Head of caudate nucleus (tissue), 42 donors: ENCODE results near the gene DPP4.

Source experiments
- DNase-seq, 42 donors: peaks; one replicate each; pipeline versions ENCODE4 v3.0.0 to v3.0.0-alpha.2; 2020 to 2021; ENCODE audit warnings: mixed read lengths in 7 of 42
- intact Hi-C: fragments of 100-400 bp; cut with DNase I; formaldehyde crosslinking; loops from one replicate; pipeline ENCODE4 v1.15.0; 2022

DPP4 gene

GRCh38 chr2:162030363-162031190 is 43.4 kb downstream of the DPP4 start:
- intact Hi-C loops = no loop called here
- no peak for DNase-seq

DNA sequence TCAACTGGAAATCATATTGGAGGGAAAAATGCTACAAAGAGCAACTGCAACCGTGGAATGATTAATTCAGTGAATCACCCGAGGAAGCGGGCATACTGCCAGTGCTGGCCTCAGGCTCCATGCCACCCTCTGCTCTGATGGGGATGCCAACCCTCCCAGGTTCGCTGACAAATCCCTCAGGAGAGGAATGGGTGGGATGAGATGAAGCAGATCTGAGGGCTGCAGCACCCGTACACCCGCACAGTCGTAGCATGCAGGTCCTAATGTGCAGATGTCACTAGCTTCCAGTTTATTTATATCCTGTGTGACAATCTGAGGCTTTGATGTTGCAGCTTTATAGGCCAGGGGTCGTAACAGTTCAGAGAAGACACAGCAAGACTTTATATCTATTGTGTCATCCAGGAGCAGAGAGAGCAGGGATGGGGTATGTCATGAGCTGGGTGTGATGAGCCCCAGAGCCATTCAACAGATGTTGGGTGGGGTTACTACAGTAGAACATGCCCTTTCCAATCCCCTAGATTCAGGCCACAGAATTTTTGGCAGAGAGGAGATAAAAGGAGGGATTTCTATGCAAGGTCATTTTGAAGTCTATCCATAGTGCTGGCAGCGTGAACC is 44.6 kb downstream of the DPP4 start:
- intact Hi-C loops = no loop called here
- DNase-seq = peak in 38 of 42 donors; percentile 4 to 77 (median 40)

GRCh38 chr2:162028511-162028910 is 45.5 kb downstream of the DPP4 start:
- no peak for DNase-seq
- intact Hi-C loops = no loop called here

- intact Hi-C loops = no loop called here
- no peak for DNase-seq
Observed at GRCh38 chr2:162025121-162025911, 48.7 kb downstream of the DPP4 start.

DNA sequence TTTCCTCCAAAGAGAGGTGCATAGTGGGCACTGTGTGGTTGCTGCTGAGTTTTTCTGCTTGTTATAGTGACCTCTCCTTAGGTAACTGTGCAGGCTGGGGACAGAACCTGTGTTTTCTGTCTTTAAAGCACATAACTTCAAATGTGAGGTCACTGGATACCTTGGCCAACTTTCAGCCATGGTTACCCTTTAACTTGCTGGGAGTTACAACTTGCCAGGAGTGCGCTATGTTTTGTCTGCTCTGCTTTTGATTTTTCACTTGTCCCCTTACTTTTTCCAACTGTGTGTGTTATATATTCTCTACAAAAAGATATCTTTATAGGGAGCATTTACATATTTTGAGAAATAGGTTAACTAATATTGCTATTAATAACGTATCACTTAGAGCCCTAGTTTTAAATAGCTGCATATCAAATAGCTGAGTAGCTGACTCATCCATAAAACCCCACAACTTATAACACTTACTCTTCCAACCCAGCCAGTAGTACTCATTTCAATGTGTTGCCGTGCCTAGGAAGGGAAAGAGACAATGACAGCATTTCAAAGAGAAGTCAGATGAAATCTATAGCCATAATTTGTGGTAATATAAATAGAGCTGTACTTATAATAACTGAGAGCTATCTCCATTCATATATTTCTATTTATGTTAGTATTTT is 51.6 kb downstream of the DPP4 start:
- no peak for DNase-seq
- intact Hi-C loops = no loop called here

DNA sequence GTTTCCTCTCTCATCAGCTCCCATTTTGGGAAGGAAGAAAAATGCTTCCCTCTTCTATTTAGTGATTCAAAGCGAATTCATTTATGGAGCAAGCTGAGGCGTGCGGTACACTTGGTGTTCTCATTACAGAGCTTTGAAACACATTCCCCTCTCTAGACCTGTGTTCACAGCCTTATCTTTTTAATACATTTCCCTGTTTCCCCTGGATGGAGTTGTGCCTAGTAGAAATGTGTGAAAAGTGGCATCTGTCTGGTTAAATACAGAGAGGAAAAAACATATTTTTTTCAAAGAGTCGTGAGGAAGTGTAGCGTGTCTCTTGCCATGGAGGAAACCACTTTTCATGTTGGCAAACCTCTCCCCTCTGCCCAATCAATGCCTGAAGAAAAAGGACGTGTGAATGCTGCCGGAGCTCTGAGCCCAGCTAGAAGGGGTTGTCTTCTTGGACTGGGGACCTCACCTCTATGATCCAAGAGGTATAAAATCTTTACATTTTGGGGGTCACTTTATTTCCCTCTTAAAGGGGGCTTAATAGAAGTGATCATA is 52.4 kb downstream of the DPP4 start:
- intact Hi-C loops = no loop called here
- no peak for DNase-seq

DNA sequence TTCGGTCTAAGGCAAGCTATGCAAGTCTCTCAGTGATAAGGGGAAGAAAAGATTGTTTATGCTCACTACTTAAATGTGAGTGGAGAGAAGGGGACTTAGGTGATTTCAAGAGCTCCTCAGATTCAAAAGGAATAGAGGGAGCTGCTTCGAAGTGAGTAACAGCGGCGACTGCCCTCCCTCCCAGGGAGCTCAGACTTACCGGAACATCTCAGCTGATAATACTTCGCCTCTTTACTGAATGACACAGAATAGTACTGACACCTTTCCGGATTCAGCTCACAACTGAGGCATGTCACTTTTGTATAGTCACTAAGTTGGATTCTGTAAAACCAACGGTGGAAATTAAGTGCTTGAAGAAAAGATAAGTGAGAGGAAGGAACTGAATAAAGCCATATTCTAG is 55.5 kb downstream of the DPP4 start:
- DNase-seq = no peak
- intact Hi-C loops = no loop called here

DNA sequence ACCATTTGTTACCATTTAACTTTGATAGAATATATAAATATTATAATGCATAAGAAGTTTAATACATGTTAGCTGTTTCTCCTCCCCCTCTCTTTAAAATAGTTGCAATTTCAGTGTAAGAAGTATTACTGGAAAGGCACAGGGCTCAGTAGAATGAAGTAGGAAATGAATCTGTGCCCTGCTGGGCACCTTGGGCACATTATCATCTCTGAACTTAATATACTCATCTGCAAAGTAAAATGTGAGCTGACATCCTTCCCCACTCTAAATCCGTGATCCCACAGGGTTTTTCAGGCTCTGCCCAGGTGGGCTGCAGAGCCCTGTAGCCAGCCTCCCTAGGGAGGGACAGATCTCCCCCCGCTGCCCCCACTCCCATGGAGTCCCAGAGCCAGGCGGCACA is 56.8 kb downstream of the DPP4 start:
- intact Hi-C loops = no loop called here
- no peak for DNase-seq

- intact Hi-C loops = no loop called here
- no peak for DNase-seq
Observed at GRCh38 chr2:162016080-162016479, 57.9 kb downstream of the DPP4 start.

DNA sequence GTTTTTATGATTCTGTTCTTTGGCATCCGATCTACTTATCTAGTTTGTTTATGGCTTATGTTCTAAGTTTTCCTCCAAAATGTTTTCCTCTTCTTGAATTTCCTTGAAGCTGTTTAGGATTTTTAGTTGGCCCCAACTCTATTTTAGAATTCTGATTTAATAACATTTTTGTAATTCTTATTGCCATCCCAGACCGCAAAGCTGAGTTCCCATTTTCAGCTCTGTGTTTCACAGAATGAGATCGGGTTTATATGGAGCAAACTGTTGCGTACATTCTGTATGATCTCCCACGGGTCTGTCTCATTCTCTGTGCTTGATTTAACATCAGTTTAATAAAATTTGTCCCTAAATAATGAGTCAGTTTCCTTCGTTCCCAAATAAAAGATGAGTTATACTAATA is 59.3 kb downstream of the DPP4 start:
- intact Hi-C loops = loop anchor here (5.0 kb wide), 1 partner anchor 113 kb away; no protein-coding TSS in a partner anchor

DNA sequence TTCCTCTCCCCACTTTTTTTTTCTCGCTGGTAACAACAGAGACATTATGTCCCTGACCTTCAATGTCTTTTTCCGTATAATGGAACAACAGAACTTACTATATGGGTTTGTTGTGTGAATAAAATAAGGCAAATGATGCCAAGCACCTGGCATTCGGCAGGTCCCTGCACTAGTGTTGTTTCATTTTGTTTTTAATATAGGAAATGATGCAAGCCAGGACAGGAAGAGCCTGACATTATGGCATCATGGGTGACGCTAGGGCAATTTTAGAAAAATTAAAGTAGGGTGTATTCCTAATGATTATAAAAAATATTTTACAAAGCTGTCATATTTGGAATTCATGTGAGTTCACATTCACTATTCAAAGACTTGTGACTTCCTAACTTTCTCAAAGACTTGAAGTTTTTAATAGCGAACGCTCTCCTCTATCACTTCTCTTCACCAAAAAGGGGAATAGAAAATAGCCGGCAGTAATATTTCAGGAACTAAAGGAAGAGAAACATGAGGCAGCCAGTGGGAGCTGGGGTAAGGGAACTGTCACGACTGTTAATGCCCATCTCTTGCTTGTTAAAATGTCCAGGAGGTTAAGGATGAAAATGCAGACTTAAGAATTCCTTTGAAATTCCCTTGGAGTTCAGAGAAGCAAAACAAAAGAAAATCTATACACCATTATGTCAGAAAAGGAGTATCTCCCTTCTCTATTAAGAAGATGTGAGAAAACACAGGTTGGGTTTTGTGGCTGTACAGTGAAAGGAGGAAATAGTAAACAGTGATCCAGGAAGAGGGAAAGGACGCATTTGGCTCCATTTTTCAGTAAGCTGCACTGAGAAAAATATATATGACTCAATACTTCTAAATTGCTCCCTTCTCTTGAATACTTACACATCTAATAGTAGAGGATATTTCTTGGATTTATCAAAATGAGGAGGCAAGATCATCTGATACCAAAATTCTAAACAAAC is 60.2 kb downstream of the DPP4 start:
- intact Hi-C loops = loop anchor here (5.0 kb wide), 1 partner anchor 114 kb away; no protein-coding TSS in a partner anchor

More for the DNA sequence above, 59.3 kb downstream of the DPP4 start:
- DNase-seq = no peak

GRCh38 chr2:162012565-162013058 is 61.4 kb downstream of the DPP4 start:
- no peak for DNase-seq
- intact Hi-C loops = loop anchor here (5.0 kb wide), 1 partner anchor 115 kb away; no protein-coding TSS in a partner anchor

More for the DNA sequence above, 60.2 kb downstream of the DPP4 start:
- DNase-seq = no peak

GRCh38 chr2:162011706-162012564 is 62.1 kb downstream of the DPP4 start:
- DNase-seq = no peak
- intact Hi-C loops = loop anchor here (5.0 kb wide), 1 partner anchor 115 kb away; no protein-coding TSS in a partner anchor

- intact Hi-C loops = no loop called here
Observed at GRCh38 chr2:162009543-162009942, 64.5 kb downstream of the DPP4 start.

GRCh38 chr2:162007447-162008040 is 66.5 kb downstream of the DPP4 start:
- intact Hi-C loops = no loop called here
- no peak for DNase-seq

More at GRCh38 chr2:162009543-162009942, 64.5 kb downstream of the DPP4 start:
- no peak for DNase-seq

DNA sequence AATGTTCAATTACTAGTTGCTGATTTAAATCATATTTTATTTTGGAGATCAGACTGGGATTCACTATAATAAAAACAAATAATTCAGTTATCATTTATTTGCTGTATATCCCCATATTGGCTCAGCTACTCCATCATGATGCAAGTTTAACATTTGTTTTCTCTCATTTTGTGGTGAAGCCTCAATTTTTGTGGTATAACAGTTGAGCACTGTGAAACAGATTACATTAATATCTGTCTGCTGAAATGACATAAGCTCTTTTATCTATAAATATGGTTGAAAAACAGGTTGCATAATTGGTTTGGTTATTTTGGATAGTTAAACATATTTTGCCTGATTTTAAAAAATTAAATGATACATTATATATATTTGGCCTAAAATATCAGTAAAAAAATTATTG is 67.7 kb downstream of the DPP4 start:
- no peak for DNase-seq
- intact Hi-C loops = no loop called here
